Neural crest cell (in vitro differentiated cells): ENCODE data around the gene TEAD1. TPM values are rescaled to one million over a fixed set of nuclear protein-coding genes. Genes with fewer than 3 reads are reported as not detected.

ENCODE experiments used
- DNase-seq: peaks from one replicate; pipeline ENCODE4 v3.0.0; 2021; ENCODE audit warnings: low read depth, mixed read lengths, low spot score
- H3K27ac Mint-ChIP-seq: one replicate; pipeline ENCODE4 v1.8.0; 2021; ENCODE audit warnings: mild to moderate bottlenecking, mixed read lengths; ENCODE audit not compliant: unreplicated experiment
- H3K27me3 Mint-ChIP-seq: 2 replicates; pipeline ENCODE4 v1.8.0; 2021; ENCODE audit warnings: low read depth, mild to moderate bottlenecking, mixed read lengths
- H3K36me3 Mint-ChIP-seq: 2 replicates; pipeline ENCODE4 v1.8.0; 2021; ENCODE audit warnings: low read depth, mild to moderate bottlenecking, mixed read lengths
- H3K4me1 Mint-ChIP-seq: 2 replicates; pipeline ENCODE4 v1.8.0; 2021; ENCODE audit warnings: mixed read lengths
- H3K4me3 Mint-ChIP-seq: one replicate; pipeline ENCODE4 v1.8.0; 2021; ENCODE audit warnings: mild to moderate bottlenecking, mixed read lengths
- H3K9me3 Mint-ChIP-seq: 2 replicates; pipeline ENCODE4 v1.8.0; 2021; ENCODE audit warnings: mixed read lengths
- CTCF ChIP-seq: fragments of 200-600 bp; sonication (generic); conservative IDR thresholded peaks from 2 replicates; pipeline ENCODE4 v1.5.0; 2021; ENCODE audit warnings: antibody characterized with exemption, mild to moderate bottlenecking
- total RNA-seq: library from RNA; stranded (reverse); gene quantifications from 2 replicates; pipeline ENCODE4 v1.2.1, GENCODE V29; 2021

Gene TEAD1
- total RNA-seq, 1 donor from 2014 or later: 84.1 TPM

GRCh38 chr11:12848413-12848812 lies 174.2 kb downstream of the TEAD1 start:
- H3K27me3 Mint-ChIP-seq: no peaks in the 10 kb centered on the region
- H3K36me3 Mint-ChIP-seq: no peaks in the 10 kb centered on the region
- no peak overlapping the region for H3K4me3 Mint-ChIP-seq
- no peak for TF ChIP-seq CTCF
- DNase-seq: no peak
- H3K27ac Mint-ChIP-seq: no peak overlapping the region
- peaks cover 57% of the 10 kb centered on the region for H3K4me1 Mint-ChIP-seq
- H3K9me3 Mint-ChIP-seq: peaks cover 3% of the 10 kb centered on the region

GRCh38 chr11:12853325-12853651 lies 179.1 kb downstream of the TEAD1 start:
- Mint-ChIP-seq H3K9me3 (no peaks in the 10 kb centered on the region), H3K36me3 (no peaks in the 10 kb centered on the region), H3K27me3 (no peaks in the 10 kb centered on the region), H3K4me1 (peaks cover 49% of the 10 kb centered on the region), H3K4me3 (no peak overlapping the region), H3K27ac (no peak overlapping the region)
- no peak for TF ChIP-seq CTCF
- no peak for DNase-seq

- Mint-ChIP-seq H3K27me3 (no peaks in the 10 kb centered on the region), H3K4me1 (peaks cover 49% of the 10 kb centered on the region), H3K9me3 (no peaks in the 10 kb centered on the region), H3K27ac (no peak overlapping the region), H3K36me3 (no peaks in the 10 kb centered on the region), H3K4me3 (no peak overlapping the region)
- no peak for DNase-seq
- no peak for TF ChIP-seq CTCF
Measured at GRCh38 chr11:12853652-12854296, 179.6 kb downstream of the TEAD1 start.

- H3K36me3 Mint-ChIP-seq: no peaks in the 10 kb centered on the region
- DNase-seq: no peak
- peaks cover 52% of the 10 kb centered on the region for H3K4me1 Mint-ChIP-seq
- H3K4me3 Mint-ChIP-seq: no peak overlapping the region
- no peak for TF ChIP-seq CTCF
- no peaks in the 10 kb centered on the region for H3K9me3 Mint-ChIP-seq
- no peaks in the 10 kb centered on the region for H3K27me3 Mint-ChIP-seq
- no peak overlapping the region for H3K27ac Mint-ChIP-seq
Measured at GRCh38 chr11:12854297-12854661, 180.1 kb downstream of the TEAD1 start.

GRCh38 chr11:12854829-12855228 lies 180.6 kb downstream of the TEAD1 start:
- Mint-ChIP-seq H3K36me3 (no peaks in the 10 kb centered on the region), H3K4me3 (no peak overlapping the region), H3K4me1 (peaks cover 55% of the 10 kb centered on the region), H3K27me3 (no peaks in the 10 kb centered on the region), H3K9me3 (no peaks in the 10 kb centered on the region), H3K27ac (no peak overlapping the region)
- no peak for DNase-seq
- no peak for TF ChIP-seq CTCF

GRCh38 chr11:12856338-12856737 lies 182.1 kb downstream of the TEAD1 start:
- H3K9me3 Mint-ChIP-seq: no peaks in the 10 kb centered on the region
- H3K4me3 Mint-ChIP-seq: no peak overlapping the region
- no peak overlapping the region for H3K27ac Mint-ChIP-seq
- TF ChIP-seq CTCF: no peak
- H3K27me3 Mint-ChIP-seq: no peaks in the 10 kb centered on the region
- peaks cover 62% of the 10 kb centered on the region for H3K4me1 Mint-ChIP-seq
- H3K36me3 Mint-ChIP-seq: no peaks in the 10 kb centered on the region
- no peak for DNase-seq
